CD4-positive, alpha-beta T cell (primary cell): ENCODE data around the gene FDX2. TPM values are rescaled to one million over a fixed set of nuclear protein-coding genes. Genes with fewer than 3 reads are reported as not detected.

Experiments used
- ATAC-seq: fragments of 200-7000 bp; cut with Tn5 transposase; one replicate; pipeline ENCODE4 v1.10.0; 2022; ENCODE audit warnings: mild to moderate bottlenecking; ENCODE audit not compliant: poor library complexity
- CTCF ChIA-PET: fragments of 350-600 bp; sonication (Branson Sonifier 250); formaldehyde crosslinking; loops from one replicate; lab custom pipeline; 2021; ENCODE audit warnings: antibody characterized with exemption, inconsistent platforms; lab: Charles Lee
- POLR2A ChIA-PET: fragments of 350-600 bp; sonication (Branson Sonifier 250); formaldehyde crosslinking; loops from one replicate; lab custom pipeline; 2021; ENCODE audit warnings: antibody characterized with exemption, inconsistent platforms; lab: Charles Lee
- DNase-seq, 14 experiments: peaks; one replicate each; pipeline ENCODE4 v3.0.0-alpha.2; 2013 to 2020; ENCODE audit warnings: mixed read lengths in 2 of 14
- H3K27ac ChIP-seq, 2 donors: one replicate each; pipeline versions ENCODE4 v1.5.1 to v1.7.0; 2013; ENCODE audit warnings: low read length in 2 of 2, low read depth in 1 of 2, mild to moderate bottlenecking in 1 of 2
- H3K27me3 ChIP-seq, 2 experiments: 1 replicate in 1 of 2; 2 replicates in 1 of 2; pipeline versions ENCODE4 v1.6.1 to v1.7.0; 2013; ENCODE audit warnings: low read length in 2 of 2, control low read depth in 1 of 2, mild to moderate bottlenecking in 1 of 2, moderate library complexity in 1 of 2; ENCODE audit not compliant: insufficient read depth in 2 of 2, control insufficient read depth in 1 of 2
- H3K36me3 ChIP-seq: one replicate; pipeline ENCODE4 v1.6.1; 2013; ENCODE audit warnings: low read length, control low read depth; ENCODE audit not compliant: insufficient read depth
- H3K4me1 ChIP-seq: one replicate; pipeline ENCODE4 v1.6.1; 2013; ENCODE audit warnings: low read length, control low read depth; ENCODE audit not compliant: insufficient read depth
- H3K4me3 ChIP-seq: one replicate; pipeline ENCODE4 v1.5.1; 2013; ENCODE audit warnings: mild to moderate bottlenecking, low read length, moderate library complexity
- H3K9me3 ChIP-seq, 2 experiments: 1 replicate in 1 of 2; 2 replicates in 1 of 2; pipeline versions ENCODE4 v1.6.1 to v1.7.0; 2013; ENCODE audit warnings: low read length in 2 of 2, mild to moderate bottlenecking in 2 of 2, control low read depth in 1 of 2, moderate library complexity in 1 of 2; ENCODE audit not compliant: control insufficient read depth in 1 of 2, insufficient read depth in 1 of 2
- H3K27ac Mint-ChIP-seq: one replicate; pipeline ENCODE4 v1.8.0; 2020; ENCODE audit warnings: mixed read lengths
- H3K27me3 Mint-ChIP-seq: one replicate; pipeline ENCODE4 v1.8.0; 2021; ENCODE audit warnings: mixed read lengths
- H3K36me3 Mint-ChIP-seq: one replicate; pipeline ENCODE4 v1.8.0; 2021; ENCODE audit warnings: low read depth, mixed read lengths
- H3K4me1 Mint-ChIP-seq: one replicate; pipeline ENCODE4 v1.8.0; 2021; ENCODE audit warnings: low read depth, mixed read lengths
- H3K4me3 Mint-ChIP-seq: one replicate; pipeline ENCODE4 v1.8.0; 2020; ENCODE audit warnings: mild to moderate bottlenecking, mixed read lengths
- H3K9me3 Mint-ChIP-seq: one replicate; pipeline ENCODE4 v1.8.0; 2020; ENCODE audit warnings: mixed read lengths
- CTCF ChIP-seq: fragments of 200-600 bp; IDR thresholded peaks from one replicate; pipeline ENCODE4 v1.8.0; 2022; ENCODE audit warnings: antibody characterized with exemption, mild to moderate bottlenecking
- intact Hi-C, 2 experiments: fragments of 100-400 bp; cut with DNase I in 1 of 2; cut with micrococcal nuclease in 1 of 2; formaldehyde crosslinking; loops; one replicate each; pipeline versions ENCODE4 v1.15.1 to v1.9.0; 2023 to 2025; cut with DNase I, micrococcal nuclease
- total RNA-seq, 174 experiments: library from RNA in 2 of 174; stranded (reverse) in 2 of 174; gene quantifications; one replicate each; pipeline ENCODE4 v1.2.3 and lab custom pipeline; 2021 to 2026

The FDX2 gene
- total RNA-seq, 2 experiments from 2014 or later: 1.2 to 1.9 TPM

GRCh38 chr19:10289167-10289835, 26.5 kb downstream of the FDX2 start:
- ATAC-seq (peak; percentile 71), DNase-seq (peak in 12 of 14 experiments; percentile 37 to 87 (median 56))
- TF ChIP-seq CTCF: no peak
- peaks cover 19% of the 10 kb centered on the region for H3K36me3 ChIP-seq
- H3K27me3 Mint-ChIP-seq: peaks cover 72% of the 10 kb centered on the region
- H3K36me3 Mint-ChIP-seq: peaks cover 22% of the 10 kb centered on the region
- peak overlapping the region; percentile 77 for H3K4me3 Mint-ChIP-seq
- H3K4me3 ChIP-seq: peak overlapping the region; percentile 48
- ChIA-PET CTCF (interaction anchor here (0.8 to 3.1 kb wide), 5 partner anchors 18 to 127 kb away, joined by 3 to 10 read pairs (median 6); partner anchors contain the start of gene ICAM1), POLR2A (interaction anchor here (0.6 to 5.0 kb wide), 4 partner anchors 19 to 122 kb away, joined by 3 to 39 read pairs (median 4); partner anchors contain the start of gene ICAM1)
- no peak overlapping the region for H3K27ac ChIP-seq
- H3K9me3 ChIP-seq: peaks cover 0 to 61% of the 10 kb centered on the region in 2 experiments
- peaks cover 73% of the 10 kb centered on the region for H3K4me1 Mint-ChIP-seq
- H3K27ac Mint-ChIP-seq: no peak overlapping the region
- H3K27me3 ChIP-seq: peaks cover 71% of the 10 kb centered on the region in 2 experiments
- H3K9me3 Mint-ChIP-seq: no peaks in the 10 kb centered on the region
- intact Hi-C loops: loop anchor here in 1 of 2 experiments (5.0 kb wide), 1 partner anchor 43 kb away; the partner anchor contains the start of gene RAVER1
- H3K4me1 ChIP-seq: peaks cover 86% of the 10 kb centered on the region

GRCh38 chr19:10288662-10289166, 27.1 kb downstream of the FDX2 start:
- Mint-ChIP-seq H3K9me3 (no peaks in the 10 kb centered on the region), H3K4me3 (peak overlapping the region; percentile 77), H3K4me1 (peaks cover 73% of the 10 kb centered on the region), H3K27me3 (peaks cover 66% of the 10 kb centered on the region), H3K27ac (no peak overlapping the region), H3K36me3 (peaks cover 22% of the 10 kb centered on the region)
- H3K4me3 ChIP-seq: peak overlapping the region; percentile 48
- H3K36me3 ChIP-seq: peaks cover 24% of the 10 kb centered on the region
- H3K27me3 ChIP-seq: peaks cover 65% of the 10 kb centered on the region in 2 experiments
- H3K9me3 ChIP-seq: peaks cover 0 to 55% of the 10 kb centered on the region in 2 experiments
- intact Hi-C loops: loop anchor here in 1 of 2 experiments (5.0 kb wide), 1 partner anchor 44 kb away; the partner anchor contains the start of gene RAVER1
- no peak for TF ChIP-seq CTCF
- DNase-seq (peak in 4 of 14 experiments; percentile 45 to 54 (median 48)), ATAC-seq (no peak)
- peaks cover 80% of the 10 kb centered on the region for H3K4me1 ChIP-seq
- no peak overlapping the region for H3K27ac ChIP-seq
- ChIA-PET CTCF (interaction anchor here (1.7 to 3.1 kb wide), 3 partner anchors 18 to 128 kb away, joined by 6 to 10 read pairs (median 9); partner anchors contain the start of gene ICAM1), POLR2A (interaction anchor here (1.1 to 5.0 kb wide), 3 partner anchors 18 to 100 kb away, joined by 3 to 39 read pairs (median 6); partner anchors contain the start of gene ICAM1)
